ENCODE measurements around the gene ABLIM1. TPM values are rescaled to one million over a fixed set of nuclear protein-coding genes. Genes with fewer than 3 reads are reported as not detected.
A peak's percentile ranks its signal among the peaks of the same experiment; 100 is the strongest.

ABLIM1 gene
- total RNA-seq, 1 donor from 2014 or later: 30.2 TPM

GRCh38 chr10:114391599-114391998 lies 266.5 kb downstream of the ABLIM1 start:
- no peak for DNase-seq (ENCODE audit: low read depth)
- TF ChIP-seq CTCF (conservative IDR thresholded peaks at IDR 0.05; ENCODE audit: low read depth, low read length): no peak
- no peak overlapping the region for H3K4me3 ChIP-seq (ENCODE audit: low read depth, low read length)

DNA sequence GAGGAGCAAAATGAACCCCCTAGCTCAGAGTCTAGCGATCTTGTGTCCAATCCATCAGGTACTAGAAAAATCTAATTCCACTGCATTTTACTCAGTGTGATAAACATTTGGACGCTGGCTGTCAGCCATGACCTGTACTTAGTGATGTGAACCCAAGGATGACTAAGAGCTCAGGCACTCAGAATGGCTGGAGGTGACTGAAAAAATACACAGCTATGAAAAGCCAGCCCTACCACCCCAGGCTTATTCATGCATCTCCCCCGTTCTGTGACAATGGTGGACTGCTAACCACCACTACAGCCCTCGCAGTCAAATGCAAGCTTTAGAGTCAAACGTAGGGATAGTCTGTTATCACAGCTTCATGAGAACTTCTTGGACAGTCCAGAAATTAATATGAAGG lies 268.6 kb downstream of the ABLIM1 start:
- DNase-seq (ENCODE audit: low read depth): peak; percentile 81
- no peak for TF ChIP-seq CTCF (conservative IDR thresholded peaks at IDR 0.05; ENCODE audit: low read depth, low read length)
- H3K4me3 ChIP-seq (ENCODE audit: low read depth, low read length): no peak overlapping the region

DNA sequence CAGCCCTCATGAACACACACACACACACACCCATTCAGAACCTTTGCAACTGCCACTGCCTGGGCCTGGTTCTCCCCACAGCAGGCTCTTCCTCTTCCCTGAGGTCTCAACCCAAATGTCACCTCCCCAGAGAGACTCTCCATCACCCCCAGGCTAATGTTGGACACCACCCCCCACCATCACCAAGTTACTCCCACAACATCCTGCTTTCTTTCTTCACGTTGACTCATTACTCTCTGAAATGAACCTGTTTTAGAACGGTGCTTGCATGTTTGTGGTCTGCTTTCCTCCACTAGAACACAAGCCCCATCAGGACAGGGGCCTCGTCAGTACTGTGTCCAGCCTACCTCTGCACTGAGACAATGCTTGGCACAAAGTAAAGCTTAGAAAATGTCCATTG lies 269.8 kb downstream of the ABLIM1 start:
- DNase-seq (ENCODE audit: low read depth): no peak
- no peak for TF ChIP-seq CTCF (conservative IDR thresholded peaks at IDR 0.05; ENCODE audit: low read depth, low read length)
- no peak overlapping the region for H3K4me3 ChIP-seq (ENCODE audit: low read depth, low read length)

GRCh38 chr10:114387784-114388183 lies 270.3 kb downstream of the ABLIM1 start:
- TF ChIP-seq CTCF (conservative IDR thresholded peaks at IDR 0.05; ENCODE audit: low read depth, low read length): peak; percentile 9
- no peak for DNase-seq (ENCODE audit: low read depth)

DNA sequence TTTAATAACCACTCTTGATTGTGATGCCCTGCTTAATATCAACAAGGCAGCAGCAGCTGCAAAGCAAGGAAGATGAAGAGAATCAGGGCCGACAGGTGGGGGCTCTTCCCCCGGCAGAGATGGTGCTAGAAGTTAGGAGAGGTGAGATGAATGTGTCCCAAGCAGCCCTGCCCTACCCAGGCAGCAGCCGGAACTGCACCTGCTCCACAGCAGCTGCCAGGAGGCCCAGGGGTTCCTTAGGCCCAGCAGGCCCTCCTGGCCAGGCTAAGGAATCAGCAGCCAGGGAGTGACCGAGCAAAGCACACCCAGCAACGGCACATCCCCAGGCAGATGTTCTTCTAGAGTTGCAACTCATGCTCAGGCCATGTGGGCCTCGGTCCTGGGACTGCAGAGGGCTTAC lies 271.6 kb downstream of the ABLIM1 start:
- no peak for DNase-seq (ENCODE audit: low read depth)
- H3K4me3 ChIP-seq (ENCODE audit: low read depth, low read length): no peak overlapping the region
- peak; percentile 14 for TF ChIP-seq CTCF (conservative IDR thresholded peaks at IDR 0.05; ENCODE audit: low read depth, low read length)

More at GRCh38 chr10:114387784-114388183, 270.3 kb downstream of the ABLIM1 start:
- no peak overlapping the region for H3K4me3 ChIP-seq (ENCODE audit: low read depth, low read length)

GRCh38 chr10:114385557-114385956 lies 272.5 kb downstream of the ABLIM1 start:
- no peak for TF ChIP-seq CTCF (conservative IDR thresholded peaks at IDR 0.05; ENCODE audit: low read depth, low read length)
- no peak overlapping the region for H3K4me3 ChIP-seq (ENCODE audit: low read depth, low read length)
- DNase-seq (ENCODE audit: low read depth): no peak

- no peak overlapping the region for H3K4me3 ChIP-seq (ENCODE audit: low read depth, low read length)
- no peak for TF ChIP-seq CTCF (conservative IDR thresholded peaks at IDR 0.05; ENCODE audit: low read depth, low read length)
- no peak for DNase-seq (ENCODE audit: low read depth)
Measured at GRCh38 chr10:114384601-114385000, 273.5 kb downstream of the ABLIM1 start.
